ENCODE results near the gene XXYLT1. TPM values are rescaled to one million over a fixed set of nuclear protein-coding genes. Genes with fewer than 3 reads are reported as not detected.

The XXYLT1 gene
- total and polyA plus RNA-seq, 10 of the 15 experiments (the other 5 are each of a cell fraction or from before 2014, with no cell fraction given), result 1.2 to 14.2 (median 9.3) TPM

GRCh38 chr3:195248281-195248680 is 22.7 kb downstream of the XXYLT1 start:
- Histone ChIP-seq H3K79me2 (ENCODE audit: control insufficient read depth, insufficient read depth, low read length) (peaks cover 2% of the 10 kb centered on the region), H3K4me1 (ENCODE audit: control insufficient read depth, insufficient read depth, low read length) (peaks cover 24% of the 10 kb centered on the region), H4K20me1 (ENCODE audit: control insufficient read depth, insufficient read depth) (no peaks in the 10 kb centered on the region), H3K9ac (ENCODE audit: control insufficient read depth, insufficient read depth, low read length) (no peak overlapping the region), H3K4me2 (ENCODE audit: control insufficient read depth, insufficient read depth) (no peak overlapping the region), H3K27ac (ENCODE audit: control insufficient read depth, insufficient read depth) (no peak overlapping the region), H3K4me3 (no peak overlapping the region), H3K36me3 (ENCODE audit: control insufficient read depth in 2 of 2, insufficient read depth in 2 of 2, low read length in 1 of 2) (no peaks in the 10 kb centered on the region), H3K27me3 (replicated peaks in 1 of 2; ENCODE audit: control insufficient read depth in 2 of 2, insufficient read depth in 2 of 2, low read length in 1 of 2) (no peaks in the 10 kb centered on the region), H3K9me3 (replicated peaks; ENCODE audit: control insufficient read depth, insufficient read depth, low read length) (no peaks in the 10 kb centered on the region), H2AFZ (ENCODE audit: control insufficient read depth, low read depth, low read length) (no peak overlapping the region)
- FAIRE-seq, result no peak
- ATAC-seq, result no peak
- BruUV-seq (replicated peaks), result no TSS peak
- TF ChIP-seq MTA2 (IDR thresholded peaks at IDR 0.05; ENCODE audit: low read depth) (no peak), RB1 (IDR thresholded peaks at IDR 0.05; ENCODE audit: borderline replicate concordance) (no peak)
- no peak for DNase-seq (ENCODE audit: low read depth, low spot score)
- intact Hi-C loops (cut with micrococcal nuclease; ENCODE audit: unreplicated experiment) (no loop called here), in situ Hi-C loops (cut with MboI) (no loop called here)
- ChIA-PET RAD21 (ENCODE audit: unreplicated experiment) (no interaction called here), SMC1A (ENCODE audit: uncharacterized antibody, unreplicated experiment) (interaction anchor here (7.3 kb wide), 1 partner anchor 118 kb away, joined by 70 read pairs; no protein-coding TSS in a partner anchor), CTCF (interaction anchor here (0.6 to 1.4 kb wide), 3 partner anchors 63 to 118 kb away, joined by 3 to 4 read pairs (median 3); no protein-coding TSS in a partner anchor), POLR2A (interaction anchor here (0.5 kb wide), 1 partner anchor 541 kb away, joined by 7 read pairs; no protein-coding TSS in a partner anchor)
- WGBS (ENCODE audit: insufficient coverage, insufficient replicate concordance, low lambda C conversion rate, missing lambda C conversion rate), result 98% methylated on average over 8 of the region's 8 CpGs

DNA sequence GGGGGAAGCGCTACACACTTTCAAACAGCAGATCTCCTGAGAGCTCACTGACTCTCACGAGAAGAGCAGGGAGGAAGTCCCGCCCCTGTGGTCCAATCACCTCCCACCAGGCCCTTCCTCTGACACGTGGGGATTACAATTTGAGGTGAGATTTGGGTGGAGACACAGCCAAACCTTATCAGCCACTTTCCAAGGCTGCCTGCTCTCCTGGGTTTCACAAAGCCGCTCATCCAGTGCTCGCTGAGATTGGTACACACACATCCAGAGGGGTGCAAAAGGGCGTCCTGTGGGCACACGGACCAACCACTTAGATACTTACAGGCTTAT is 23.1 kb downstream of the XXYLT1 start:
- POLR2A ChIA-PET, result interaction anchor here (0.5 kb wide), 1 partner anchor 541 kb away, joined by 7 read pairs; no protein-coding TSS in a partner anchor
- CTCF ChIA-PET, result interaction anchor here (0.8 to 1.4 kb wide), 2 partner anchors 97 to 118 kb away, joined by 3 to 4 read pairs; no protein-coding TSS in a partner anchor
- H3K9me3 ChIP-seq (replicated peaks; ENCODE audit: control insufficient read depth, insufficient read depth, low read length), result no peaks in the 10 kb centered on the region
- no peak for FAIRE-seq
- H3K27me3 ChIP-seq (replicated peaks in 1 of 2; ENCODE audit: control insufficient read depth in 2 of 2, insufficient read depth in 2 of 2, low read length in 1 of 2), result no peaks in the 10 kb centered on the region
- H3K9ac ChIP-seq (ENCODE audit: control insufficient read depth, insufficient read depth, low read length), result no peak overlapping the region
- in situ Hi-C loops (cut with MboI) (no loop called here), intact Hi-C loops (cut with micrococcal nuclease; ENCODE audit: unreplicated experiment) (no loop called here)
- no peak overlapping the region for H3K4me2 ChIP-seq (ENCODE audit: control insufficient read depth, insufficient read depth)
- BruUV-seq (replicated peaks), result no TSS peak
- H3K79me2 ChIP-seq (ENCODE audit: control insufficient read depth, insufficient read depth, low read length), result peaks cover 2% of the 10 kb centered on the region
- no peak for DNase-seq (ENCODE audit: low read depth, low spot score)
- H3K27ac ChIP-seq (ENCODE audit: control insufficient read depth, insufficient read depth), result no peak overlapping the region
- H3K4me1 ChIP-seq (ENCODE audit: control insufficient read depth, insufficient read depth, low read length), result peaks cover 20% of the 10 kb centered on the region
- no peak for ATAC-seq
- H4K20me1 ChIP-seq (ENCODE audit: control insufficient read depth, insufficient read depth), result no peaks in the 10 kb centered on the region
- RAD21 ChIA-PET (ENCODE audit: unreplicated experiment), result no interaction called here
- H3K4me3 ChIP-seq, result no peak overlapping the region
- no peaks in the 10 kb centered on the region for H3K36me3 ChIP-seq (ENCODE audit: control insufficient read depth in 2 of 2, insufficient read depth in 2 of 2, low read length in 1 of 2)
- WGBS (ENCODE audit: insufficient coverage, insufficient replicate concordance, low lambda C conversion rate, missing lambda C conversion rate), result 73% methylated on average over 8 of the region's 8 CpGs
- SMC1A ChIA-PET (ENCODE audit: uncharacterized antibody, unreplicated experiment), result interaction anchor here (7.3 kb wide), 1 partner anchor 118 kb away, joined by 70 read pairs; no protein-coding TSS in a partner anchor
- no peak overlapping the region for H2AFZ ChIP-seq (ENCODE audit: control insufficient read depth, low read depth, low read length)
- TF ChIP-seq SPI1 (IDR thresholded peaks at IDR 0.05; ENCODE audit: borderline replicate concordance, insufficient read depth, low read depth, low read length) (no peak), SP1 (IDR thresholded peaks at IDR 0.05; ENCODE audit: low read depth, low read length) (no peak), CREM (IDR thresholded peaks at IDR 0.05; ENCODE audit: low read depth) (no peak), ZNF592 (IDR thresholded peaks at IDR 0.05) (no peak), SIX5 (IDR thresholded peaks at IDR 0.05; ENCODE audit: low read depth, low read length, severe bottlenecking) (no peak), ETV6 (conservative IDR thresholded peaks at IDR 0.05 in 1 of 2, IDR thresholded peaks at IDR 0.05 in 1 of 2; ENCODE audit: borderline replicate concordance in 1 of 2, low read depth in 1 of 2) (no peak), WRNIP1 (IDR thresholded peaks at IDR 0.05; ENCODE audit: borderline replicate concordance, low read depth, low read length) (no peak), RUNX3 (IDR thresholded peaks at IDR 0.05; ENCODE audit: low read length) (no peak), E4F1 (IDR thresholded peaks at IDR 0.05; ENCODE audit: borderline replicate concordance, partially characterized antibody) (no peak)
